Measurements from ENCODE around the gene LRRFIP1.

Gene LRRFIP1

DNA sequence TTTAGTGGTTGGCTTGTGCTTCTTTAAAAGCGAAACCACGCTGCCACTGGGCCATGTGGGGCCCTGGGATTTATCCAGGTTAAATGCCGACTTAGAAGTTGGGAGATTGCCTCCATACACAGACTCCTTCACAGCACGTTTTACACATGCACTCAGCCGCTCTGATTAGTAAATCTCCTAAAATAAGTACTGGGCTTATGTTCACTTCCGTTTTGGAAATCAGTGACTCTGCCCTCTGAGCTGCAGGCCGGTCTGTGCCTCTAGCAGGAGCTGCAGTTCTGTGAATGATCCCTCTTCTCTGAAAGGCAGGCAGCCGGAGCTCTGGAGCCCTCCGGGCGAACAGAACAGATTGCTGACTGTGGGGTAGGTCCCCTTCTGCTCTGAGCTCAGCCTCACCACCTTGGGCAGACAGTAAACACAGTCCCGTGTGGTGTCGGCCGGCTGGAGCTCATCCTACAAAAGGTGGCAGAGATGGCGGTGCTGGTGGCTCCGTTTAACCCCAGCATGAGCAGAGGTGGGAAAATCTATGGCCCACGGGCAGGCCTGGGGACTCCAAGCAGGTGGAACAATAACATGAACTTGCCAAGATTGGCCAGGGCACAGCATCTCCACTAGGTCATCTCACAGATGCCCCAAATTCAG is 27.1 kb upstream of the LRRFIP1 start:
- Histone ChIP-seq H3K4me2 (ENCODE audit: insufficient read depth, low read length) (no peak overlapping the region), H2AFZ (ENCODE audit: low read depth, low read length) (no peak overlapping the region), H3K4me3 (ENCODE audit: low read depth in 1 of 2, low read length in 2 of 2) (no peak overlapping the region), H3K79me2 (ENCODE audit: insufficient read depth, low read length) (no peaks in the 10 kb centered on the region), H3K9me3 (ENCODE audit: insufficient read depth, low read length, severe bottlenecking) (no peaks in the 10 kb centered on the region), H3K27ac (ENCODE audit: low read length) (no peak overlapping the region), H3K9ac (ENCODE audit: low read depth, low read length) (no peak overlapping the region), H3K4me1 (ENCODE audit: insufficient read depth, low read length) (no peaks in the 10 kb centered on the region), H4K20me1 (ENCODE audit: insufficient read depth, low read length) (no peaks in the 10 kb centered on the region; the same call in 1 of the 2 replicates), H3K36me3 (ENCODE audit: insufficient read depth, low read length) (no peaks in the 10 kb centered on the region), H3K27me3 (ENCODE audit: insufficient read depth, low read length, poor library complexity) (peaks cover 7% of the 10 kb centered on the region)
- DNase-seq (no peak), ATAC-seq (ENCODE audit: insufficient read depth, low read depth) (no peak)
- TF ChIP-seq, protein P1, sequence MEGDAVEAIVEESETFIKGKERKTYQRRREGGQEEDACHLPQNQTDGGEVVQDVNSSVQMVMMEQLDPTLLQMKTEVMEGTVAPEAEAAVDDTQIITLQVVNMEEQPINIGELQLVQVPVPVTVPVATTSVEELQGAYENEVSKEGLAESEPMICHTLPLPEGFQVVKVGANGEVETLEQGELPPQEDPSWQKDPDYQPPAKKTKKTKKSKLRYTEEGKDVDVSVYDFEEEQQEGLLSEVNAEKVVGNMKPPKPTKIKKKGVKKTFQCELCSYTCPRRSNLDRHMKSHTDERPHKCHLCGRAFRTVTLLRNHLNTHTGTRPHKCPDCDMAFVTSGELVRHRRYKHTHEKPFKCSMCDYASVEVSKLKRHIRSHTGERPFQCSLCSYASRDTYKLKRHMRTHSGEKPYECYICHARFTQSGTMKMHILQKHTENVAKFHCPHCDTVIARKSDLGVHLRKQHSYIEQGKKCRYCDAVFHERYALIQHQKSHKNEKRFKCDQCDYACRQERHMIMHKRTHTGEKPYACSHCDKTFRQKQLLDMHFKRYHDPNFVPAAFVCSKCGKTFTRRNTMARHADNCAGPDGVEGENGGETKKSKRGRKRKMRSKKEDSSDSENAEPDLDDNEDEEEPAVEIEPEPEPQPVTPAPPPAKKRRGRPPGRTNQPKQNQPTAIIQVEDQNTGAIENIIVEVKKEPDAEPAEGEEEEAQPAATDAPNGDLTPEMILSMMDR (IDR thresholded peaks at IDR 0.05; ENCODE audit: borderline replicate concordance, extremely low read depth, low read length, poor library complexity, severe bottlenecking): no peak
- TF ChIP-seq EZH2 (IDR thresholded peaks at IDR 0.05; ENCODE audit: borderline replicate concordance, low read depth, low read length, severe bottlenecking): no peak

DNA sequence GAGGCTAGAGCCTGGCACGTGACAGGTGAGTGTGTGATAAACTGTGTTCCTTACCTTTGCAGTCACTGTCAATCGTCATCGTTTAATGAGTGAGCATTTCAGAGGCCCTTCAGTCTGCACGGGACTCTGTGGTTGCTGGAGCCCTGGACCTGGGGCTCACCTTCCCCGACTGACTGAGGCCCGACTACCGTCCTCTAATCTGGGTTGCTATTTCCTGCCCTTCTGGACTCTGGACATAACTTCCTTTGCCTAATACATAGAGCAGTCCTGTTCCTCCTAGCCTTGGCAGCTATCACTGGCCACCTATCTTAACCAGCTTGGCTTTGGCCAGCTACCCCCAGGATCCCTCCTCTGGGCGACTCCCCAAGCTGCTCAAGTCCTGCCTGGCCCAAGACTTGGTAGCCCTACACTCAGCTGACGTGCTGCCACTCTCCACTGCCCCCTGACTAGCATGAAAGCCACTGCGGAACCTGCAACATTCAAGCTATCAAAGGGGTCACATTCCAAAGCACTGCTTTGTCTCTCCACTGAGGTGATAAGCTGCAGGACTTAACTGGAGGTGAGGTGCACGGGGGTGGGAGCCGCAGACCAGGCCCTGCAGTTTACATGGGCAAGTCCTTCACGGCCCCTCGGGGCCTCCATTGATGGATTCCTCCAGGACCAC is 25.8 kb upstream of the LRRFIP1 start:
- no peak for DNase-seq
- Histone ChIP-seq H3K4me1 (ENCODE audit: insufficient read depth, low read length) (no peaks in the 10 kb centered on the region), H3K36me3 (ENCODE audit: insufficient read depth, low read length) (no peaks in the 10 kb centered on the region), H3K4me2 (ENCODE audit: insufficient read depth, low read length) (no peak overlapping the region), H3K9ac (ENCODE audit: low read depth, low read length) (no peak overlapping the region), H4K20me1 (ENCODE audit: insufficient read depth, low read length) (no peaks in the 10 kb centered on the region; the same call in 1 of the 2 replicates), H3K4me3 (ENCODE audit: low read depth in 1 of 2, low read length in 2 of 2) (no peak overlapping the region), H3K9me3 (ENCODE audit: insufficient read depth, low read length, severe bottlenecking) (no peaks in the 10 kb centered on the region), H2AFZ (ENCODE audit: low read depth, low read length) (no peak overlapping the region), H3K27me3 (ENCODE audit: insufficient read depth, low read length, poor library complexity) (peaks cover 7% of the 10 kb centered on the region), H3K27ac (ENCODE audit: low read length) (no peak overlapping the region), H3K79me2 (ENCODE audit: insufficient read depth, low read length) (no peaks in the 10 kb centered on the region)
- no peak for TF ChIP-seq EZH2 (IDR thresholded peaks at IDR 0.05; ENCODE audit: borderline replicate concordance, low read depth, low read length, severe bottlenecking)
- TF ChIP-seq, protein P1 (IDR thresholded peaks at IDR 0.05; ENCODE audit: borderline replicate concordance, extremely low read depth, low read length, poor library complexity, severe bottlenecking): no peak
- no peak for ATAC-seq (ENCODE audit: insufficient read depth, low read depth)

DNA sequence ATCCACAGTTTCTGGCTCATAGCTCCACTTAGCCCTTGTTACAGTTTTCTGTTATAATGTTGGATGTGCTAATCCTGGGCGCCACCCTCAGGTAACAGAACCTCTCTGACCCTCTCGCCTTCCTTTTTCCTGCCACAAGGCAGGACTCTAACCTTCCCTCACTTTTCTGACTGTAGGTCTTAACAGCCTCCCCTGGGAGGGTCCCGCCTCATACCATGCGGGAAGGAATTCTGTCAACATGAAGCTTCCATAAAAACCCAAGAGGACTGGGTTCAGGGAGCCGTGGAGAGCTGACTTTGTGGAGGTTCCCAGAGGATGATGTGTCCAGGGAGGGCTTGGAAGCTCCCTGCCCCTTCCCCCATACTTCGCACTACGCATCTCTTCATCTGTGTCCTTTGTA is 25.0 kb upstream of the LRRFIP1 start:
- no peak overlapping the region for H3K27ac ChIP-seq (ENCODE audit: low read length)
- no peaks in the 10 kb centered on the region for H3K36me3 ChIP-seq (ENCODE audit: insufficient read depth, low read length)
- ATAC-seq (ENCODE audit: insufficient read depth, low read depth): no peak
- H2AFZ ChIP-seq (ENCODE audit: low read depth, low read length): no peak overlapping the region
- H3K4me2 ChIP-seq (ENCODE audit: insufficient read depth, low read length): no peak overlapping the region
- no peaks in the 10 kb centered on the region for H3K4me1 ChIP-seq (ENCODE audit: insufficient read depth, low read length)
- peaks cover 7% of the 10 kb centered on the region for H3K27me3 ChIP-seq (ENCODE audit: insufficient read depth, low read length, poor library complexity)
- H3K4me3 ChIP-seq (ENCODE audit: low read depth in 1 of 2, low read length in 2 of 2): no peak overlapping the region
- no peaks in the 10 kb centered on the region for H3K79me2 ChIP-seq (ENCODE audit: insufficient read depth, low read length)
- no peak overlapping the region for H3K9ac ChIP-seq (ENCODE audit: low read depth, low read length)
- H3K9me3 ChIP-seq (ENCODE audit: insufficient read depth, low read length, severe bottlenecking): no peaks in the 10 kb centered on the region
- TF ChIP-seq, protein P1 (IDR thresholded peaks at IDR 0.05; ENCODE audit: borderline replicate concordance, extremely low read depth, low read length, poor library complexity, severe bottlenecking): no peak
- no peak for TF ChIP-seq EZH2 (IDR thresholded peaks at IDR 0.05; ENCODE audit: borderline replicate concordance, low read depth, low read length, severe bottlenecking)
- H4K20me1 ChIP-seq (ENCODE audit: insufficient read depth, low read length): no peaks in the 10 kb centered on the region; the same call in 1 of the 2 replicates
- no peak for DNase-seq
